Naive thymus-derived CD8-positive, alpha-beta T cell (primary cell): ENCODE data around the gene AP4B1. TPM values are rescaled to one million over a fixed set of nuclear protein-coding genes. Genes with fewer than 3 reads are reported as not detected.

Source experiments
- ATAC-seq, 2 donors: fragments of 150-1000 bp; cut with Tn5 transposase in 1 of 2; sonication (Bioruptor Pico), chemical (Tn5 transposase) in 1 of 2; 1 replicate in 1 of 2; 2 replicates in 1 of 2; pipeline ENCODE4 v1.10.0; 2021; ENCODE audit warnings: mild to moderate bottlenecking in 2 of 2, moderate library complexity in 2 of 2
- POLR2A ChIA-PET: fragments of 350-600 bp; sonication (Branson Sonifier 250); formaldehyde crosslinking; loops from one replicate; lab custom pipeline; 2021; ENCODE audit warnings: antibody characterized with exemption; lab: Charles Lee
- DNase-seq, 10 donors: peaks; one replicate each; pipeline versions ENCODE4 v3.0.0 to v3.0.0-alpha.2; 2020 to 2022
- H3K27ac Mint-ChIP-seq, 10 donors: one replicate each; pipeline ENCODE4 v1.8.0; 2020 to 2022; ENCODE audit warnings: mild to moderate bottlenecking in 10 of 10, mixed read lengths in 10 of 10, moderate library complexity in 4 of 10, inconsistent platforms in 1 of 10
- H3K27me3 Mint-ChIP-seq, 5 donors: one replicate each; pipeline ENCODE4 v1.8.0; 2021 to 2022; ENCODE audit warnings: mixed read lengths in 5 of 5
- H3K36me3 Mint-ChIP-seq, 3 donors: one replicate each; pipeline ENCODE4 v1.8.0; 2020 to 2022; ENCODE audit warnings: mixed read lengths in 3 of 3, mild to moderate bottlenecking in 2 of 3, inconsistent platforms in 1 of 3
- H3K4me1 Mint-ChIP-seq, 4 donors: one replicate each; pipeline ENCODE4 v1.8.0; 2021 to 2022; ENCODE audit warnings: mixed read lengths in 4 of 4
- H3K4me3 Mint-ChIP-seq, 10 donors: one replicate each; pipeline ENCODE4 v1.8.0; 2020 to 2022; ENCODE audit warnings: mild to moderate bottlenecking in 10 of 10, mixed read lengths in 10 of 10, moderate library complexity in 6 of 10, inconsistent platforms in 1 of 10
- H3K9me3 Mint-ChIP-seq, 9 donors: one replicate each; pipeline ENCODE4 v1.8.0; 2020 to 2022; ENCODE audit warnings: mixed read lengths in 9 of 9, mild to moderate bottlenecking in 3 of 9, inconsistent platforms in 1 of 9, moderate library complexity in 1 of 9
- polyA plus RNA-seq, 3 donors: library from polyadenylated mRNA; unstranded; fragments of 300-500 nt; fragmentation: Illumina TruSeq; gene quantifications; one replicate each; pipeline ENCODE4 v1.2.3, GENCODE V29; 2021
- total RNA-seq, 8 experiments: library from RNA in 2 of 8; stranded (reverse) in 2 of 8; gene quantifications; one replicate each; pipeline ENCODE4 v1.2.3 and lab custom pipeline; 2021 to 2026

The AP4B1 gene
- total and polyA plus RNA-seq, 5 experiments from 2014 or later = 7.9 to 75.2 (median 9.6) TPM

DNA sequence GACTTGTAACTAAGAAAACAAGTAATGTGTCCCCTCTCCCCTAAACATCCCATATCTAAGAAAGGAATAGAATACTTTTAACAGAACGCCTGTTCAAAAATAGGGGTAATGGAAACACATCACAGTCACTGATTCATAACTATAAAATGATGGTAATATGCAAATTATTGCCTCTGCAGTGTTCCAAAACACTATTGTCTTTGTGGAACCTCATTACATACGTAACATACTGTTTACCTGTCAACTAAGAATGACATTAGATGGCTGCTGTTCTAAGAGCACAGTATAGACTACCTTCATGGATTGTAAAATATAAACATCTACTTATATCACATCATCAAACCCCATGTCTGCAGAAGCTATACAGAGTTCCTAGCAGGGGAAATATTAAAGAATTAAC lies 13.8 kb downstream of the AP4B1 start:
- Mint-ChIP-seq H3K27me3 (no peaks in the 10 kb centered on the region), H3K4me3 (no peak overlapping the region), H3K36me3 (peaks cover 0 to 26% (median 4%) of the 10 kb centered on the region in 3 donors), H3K4me1 (peaks cover 8 to 15% (median 13%) of the 10 kb centered on the region in 4 donors), H3K27ac (peak overlapping the region in 2 of 10 donors; percentile 30 to 53), H3K9me3 (no peaks in the 10 kb centered on the region)
- DNase-seq = no peak
- no peak for ATAC-seq
- POLR2A ChIA-PET = no interaction called here

- Mint-ChIP-seq H3K9me3 (no peaks in the 10 kb centered on the region), H3K4me1 (peaks cover 8 to 18% (median 13%) of the 10 kb centered on the region in 4 donors), H3K4me3 (peak within 1 kb of the TSS in 1 of 10 donors; percentile 18), H3K27me3 (no peaks in the 10 kb centered on the region), H3K36me3 (peaks cover 0 to 4% (median 2%) of the 10 kb centered on the region in 3 donors), H3K27ac (peak within 1 kb of the TSS in 1 of 10 donors; percentile 60)
- POLR2A ChIA-PET = interaction anchor here (0.7 to 0.9 kb wide), 2 partner anchors 37 to 43 kb away, joined by 3 read pairs; no protein-coding TSS in a partner anchor
- ATAC-seq (no peak), DNase-seq (no peak)
Measured at GRCh38 chr1:113887402-113888175, 17.0 kb downstream of the AP4B1 start, which contains the start of gene BCL2L15. Gene BCL2L15 (minus strand): TSS chr1:113887581. CDS start chr1:113887375, 206 bp downstream.

DNA sequence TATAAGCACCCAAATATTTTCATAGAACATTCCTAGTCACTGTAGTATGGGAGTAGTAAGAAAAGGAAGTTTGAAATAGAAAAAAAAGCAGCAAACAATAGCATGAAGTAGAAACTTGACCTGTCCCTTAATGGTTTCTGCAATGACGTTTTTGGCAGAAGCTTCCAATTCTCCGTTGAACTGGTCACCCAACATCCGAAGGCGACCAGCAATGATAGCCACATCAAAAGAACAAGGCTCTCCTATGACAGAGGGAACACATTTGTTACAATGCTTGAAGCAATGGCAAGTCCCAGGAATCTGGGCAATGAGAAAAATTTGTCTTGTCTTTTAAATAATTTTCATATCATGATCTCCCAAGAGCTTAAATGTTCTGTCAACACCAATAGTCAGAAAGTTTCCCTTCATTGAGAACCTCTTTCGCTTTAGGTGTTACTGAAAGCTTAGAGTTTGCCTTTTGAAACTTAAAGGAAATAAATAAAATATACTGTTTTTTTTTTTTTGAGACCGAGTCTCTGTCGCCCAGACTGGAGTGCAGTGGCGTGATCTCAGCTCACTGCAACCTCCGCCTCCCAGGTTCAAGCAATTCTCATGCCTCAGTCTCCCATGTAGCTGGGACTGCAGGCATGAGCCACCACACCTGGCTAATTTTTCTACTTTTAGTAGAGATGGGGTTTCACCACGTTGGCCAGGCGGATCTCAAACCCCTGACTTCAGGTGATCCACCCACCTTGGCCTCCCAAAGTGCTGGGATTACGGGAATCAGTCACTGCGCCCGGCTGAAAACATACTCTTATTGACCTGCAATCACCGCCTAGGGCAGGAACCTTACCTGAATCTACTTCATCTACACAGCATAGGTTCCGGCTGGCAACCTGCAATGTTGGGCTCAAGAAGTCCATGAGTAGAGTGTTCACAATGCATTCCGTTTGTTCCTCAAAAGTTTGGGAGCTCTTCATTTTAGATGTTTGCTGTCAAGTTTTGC lies 17.9 kb downstream of the AP4B1 start:
- DNase-seq (no peak), ATAC-seq (no peak)
- Mint-ChIP-seq H3K9me3 (no peaks in the 10 kb centered on the region), H3K36me3 (peaks cover 0 to 4% (median 2%) of the 10 kb centered on the region in 3 donors), H3K4me3 (peak overlapping the region in 1 of 10 donors; percentile 18), H3K27me3 (no peaks in the 10 kb centered on the region), H3K27ac (peak overlapping the region in 1 of 10 donors; percentile 60), H3K4me1 (peaks cover 8 to 16% (median 13%) of the 10 kb centered on the region in 4 donors)
- POLR2A ChIA-PET = interaction anchor here (0.7 to 0.9 kb wide), 2 partner anchors 37 to 44 kb away, joined by 3 read pairs; no protein-coding TSS in a partner anchor

- POLR2A ChIA-PET = no interaction called here
Measured at GRCh38 chr1:113881661-113882060, 22.9 kb downstream of the AP4B1 start.

GRCh38 chr1:113879739-113880038 lies 24.9 kb downstream of the AP4B1 start:
- H3K27ac Mint-ChIP-seq = peak overlapping the region in 2 of 10 donors; percentile 27 to 73
- H3K36me3 Mint-ChIP-seq = no peaks in the 10 kb centered on the region
- ATAC-seq (no peak), DNase-seq (no peak)
- no peaks in the 10 kb centered on the region for H3K27me3 Mint-ChIP-seq
- POLR2A ChIA-PET = interaction anchor here (1.0 kb wide), 1 partner anchor 50 kb away, joined by 3 read pairs; no protein-coding TSS in a partner anchor
- H3K4me3 Mint-ChIP-seq = no peak overlapping the region
- H3K4me1 Mint-ChIP-seq = peaks cover 5 to 52% (median 38%) of the 10 kb centered on the region in 4 donors
- no peaks in the 10 kb centered on the region for H3K9me3 Mint-ChIP-seq

More at GRCh38 chr1:113881661-113882060, 22.9 kb downstream of the AP4B1 start:
- ATAC-seq (no peak), DNase-seq (no peak)
- peaks cover 0 to 4% (median 0%) of the 10 kb centered on the region in 3 donors for H3K36me3 Mint-ChIP-seq
- no peaks in the 10 kb centered on the region for H3K27me3 Mint-ChIP-seq
- H3K27ac Mint-ChIP-seq = no peak overlapping the region
- no peaks in the 10 kb centered on the region for H3K9me3 Mint-ChIP-seq
- peaks cover 5 to 38% (median 28%) of the 10 kb centered on the region in 4 donors for H3K4me1 Mint-ChIP-seq
- no peak overlapping the region for H3K4me3 Mint-ChIP-seq

DNA sequence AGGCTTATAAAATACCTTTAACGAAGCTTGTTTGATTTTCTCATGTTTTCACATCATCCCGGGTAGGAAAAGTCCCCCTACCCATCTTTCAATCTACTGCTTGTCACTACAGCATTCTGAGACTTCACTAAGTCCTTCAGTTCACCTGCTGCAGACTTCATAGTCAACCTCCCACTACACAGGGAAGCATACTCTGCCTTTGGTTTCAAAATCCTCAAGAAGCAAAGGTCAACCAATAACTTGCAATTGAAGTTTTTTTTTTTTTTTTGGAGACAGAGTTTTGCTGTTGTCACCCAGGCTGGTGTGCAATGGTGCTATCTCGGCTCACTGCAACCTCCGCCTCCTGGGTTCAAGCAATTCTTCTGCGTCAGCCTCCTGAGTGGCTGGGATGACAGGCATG lies 28.4 kb downstream of the AP4B1 start:
- Mint-ChIP-seq H3K9me3 (peaks cover 0 to 3% (median 0%) of the 10 kb centered on the region in 9 donors), H3K27me3 (no peaks in the 10 kb centered on the region), H3K36me3 (no peaks in the 10 kb centered on the region), H3K4me3 (no peak overlapping the region), H3K27ac (peak overlapping the region in 3 of 10 donors; percentile 14 to 72 (median 22)), H3K4me1 (peaks cover 17 to 77% (median 63%) of the 10 kb centered on the region in 4 donors)
- ATAC-seq = no peak
- DNase-seq = no peak
- POLR2A ChIA-PET = interaction anchor here (0.8 to 0.9 kb wide), 2 partner anchors 11 to 17 kb away, joined by 3 to 8 read pairs; no protein-coding TSS in a partner anchor

DNA sequence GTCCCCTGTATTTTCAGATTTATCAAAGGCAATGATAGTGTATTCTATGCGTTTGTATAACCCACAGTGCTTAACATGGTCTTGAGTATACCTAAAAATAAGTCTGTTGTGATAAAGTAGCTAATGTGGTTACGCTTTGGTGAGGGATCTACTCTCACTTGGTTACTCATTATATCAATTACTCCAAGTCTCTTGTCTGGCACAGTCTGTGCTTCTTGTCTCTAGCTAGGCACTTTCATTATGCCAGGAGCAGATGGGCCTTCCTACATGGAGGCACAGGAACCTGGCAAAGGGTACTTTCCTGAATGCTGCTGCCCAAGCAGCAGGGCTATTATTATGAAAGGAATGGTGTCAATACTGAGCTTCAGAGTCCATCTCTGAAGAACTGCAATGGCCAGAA lies 28.9 kb downstream of the AP4B1 start:
- peak overlapping the region in 4 of 10 donors; percentile 16 to 88 (median 47) for H3K27ac Mint-ChIP-seq
- H3K4me3 Mint-ChIP-seq = peak overlapping the region in 1 of 10 donors; percentile 34
- POLR2A ChIA-PET = interaction anchor here (0.6 to 2.3 kb wide), 3 partner anchors 17 to 843 kb away, joined by 3 to 11 read pairs (median 4); partner anchors contain the start of gene HIPK1
- H3K27me3 Mint-ChIP-seq = no peaks in the 10 kb centered on the region
- no peak for DNase-seq
- no peaks in the 10 kb centered on the region for H3K36me3 Mint-ChIP-seq
- peaks cover 0 to 3% (median 0%) of the 10 kb centered on the region in 9 donors for H3K9me3 Mint-ChIP-seq
- ATAC-seq = no peak
- H3K4me1 Mint-ChIP-seq = peaks cover 17 to 78% (median 59%) of the 10 kb centered on the region in 4 donors

DNA sequence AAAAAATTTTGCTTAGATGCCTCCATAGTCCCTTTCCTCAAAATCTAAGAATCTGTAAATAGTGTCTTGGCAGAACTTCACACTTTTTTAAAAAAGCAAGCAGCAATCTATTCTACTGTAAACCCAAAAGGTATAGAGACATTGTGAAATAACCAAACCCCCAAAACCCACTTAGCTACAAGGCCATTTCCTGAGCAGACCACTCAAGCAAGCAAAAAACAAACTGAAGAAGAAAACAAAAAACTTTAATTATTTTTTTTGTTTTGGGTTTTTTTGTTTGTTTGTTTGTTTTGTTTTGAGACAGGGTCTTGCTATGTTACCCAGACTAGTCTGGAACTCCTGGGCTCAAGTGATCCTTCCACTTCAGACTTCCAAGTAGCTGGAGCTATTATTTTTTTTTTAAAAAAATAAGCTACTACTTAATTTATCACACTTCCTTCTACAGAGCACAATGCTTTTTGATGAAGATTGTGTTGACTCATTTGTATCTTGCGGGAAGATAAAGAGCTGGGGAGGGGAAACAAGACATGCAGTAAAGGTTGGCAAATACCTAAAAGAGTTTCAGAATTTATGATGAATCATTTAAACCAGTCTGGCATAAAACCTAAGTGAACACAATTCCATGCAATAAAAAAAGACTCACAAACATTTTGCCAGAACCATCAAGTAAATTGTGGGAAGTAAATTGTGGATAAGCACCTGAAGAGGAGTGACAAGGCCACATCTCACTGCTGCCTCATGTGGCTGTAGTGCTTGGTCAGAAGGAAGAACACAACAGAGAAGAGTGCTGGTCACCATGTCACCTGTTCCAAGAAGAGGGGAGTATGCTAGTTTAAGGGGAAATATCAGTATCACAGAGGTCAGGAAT lies 30.4 kb downstream of the AP4B1 start:
- H3K9me3 Mint-ChIP-seq = peaks cover 0 to 3% (median 0%) of the 10 kb centered on the region in 9 donors
- DNase-seq (peak in 3 of 10 donors; percentile 12 to 32 (median 29)), ATAC-seq (peak in 1 of 2 donors; percentile 13)
- no peaks in the 10 kb centered on the region for H3K27me3 Mint-ChIP-seq
- H3K27ac Mint-ChIP-seq = peak overlapping the region; percentile 3 to 91 (median 80)
- no peaks in the 10 kb centered on the region for H3K36me3 Mint-ChIP-seq
- peaks cover 20 to 76% (median 60%) of the 10 kb centered on the region in 4 donors for H3K4me1 Mint-ChIP-seq
- H3K4me3 Mint-ChIP-seq = peak overlapping the region in 3 of 10 donors; percentile 46 to 71 (median 65)
- POLR2A ChIA-PET = interaction anchor here (1.8 to 2.3 kb wide), 2 partner anchors 30 to 55 kb away, joined by 5 to 11 read pairs; partner anchors contain the start of genes AP4B1 and HIPK1

DNA sequence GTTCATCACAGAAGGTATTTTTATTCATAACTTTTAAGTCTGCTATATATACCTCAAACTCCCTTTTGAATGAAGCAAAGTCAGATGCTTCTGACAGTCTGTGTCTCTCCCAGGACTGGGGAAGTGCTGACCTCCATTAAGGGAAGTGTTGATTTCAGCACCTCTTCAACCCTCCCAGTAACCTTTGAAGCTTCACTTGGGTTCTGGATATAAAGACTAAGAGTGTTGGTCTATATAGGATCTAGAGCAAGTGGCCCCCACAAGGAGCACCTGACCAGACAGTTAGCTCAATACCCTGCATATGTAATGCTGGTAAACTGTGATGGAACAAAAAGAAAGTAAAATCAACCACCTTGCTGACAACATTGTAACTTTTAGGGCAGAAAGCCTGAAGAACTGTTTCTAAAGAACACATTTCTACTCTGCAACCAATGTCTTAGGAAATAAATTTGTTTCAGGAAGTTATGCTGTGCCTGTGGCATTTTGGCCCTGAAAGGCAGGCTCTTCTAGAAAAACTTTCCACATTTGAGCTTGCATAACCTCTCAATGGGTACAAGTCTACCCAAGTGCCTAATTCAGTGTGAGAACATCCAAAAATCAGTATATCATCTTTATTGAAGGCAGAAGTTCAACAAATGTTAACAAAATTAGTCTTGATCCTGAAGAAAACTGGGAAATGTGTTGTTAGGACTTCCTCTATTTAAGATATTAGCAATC lies 32.2 kb downstream of the AP4B1 start:
- DNase-seq (peak in 2 of 10 donors; percentile 30 to 38), ATAC-seq (peak; percentile 14 to 17)
- Mint-ChIP-seq H3K36me3 (peaks cover 0 to 4% (median 0%) of the 10 kb centered on the region in 3 donors), H3K27me3 (no peaks in the 10 kb centered on the region), H3K4me3 (peak overlapping the region; percentile 85 to 95 (median 90)), H3K4me1 (peaks cover 24 to 82% (median 70%) of the 10 kb centered on the region in 4 donors), H3K27ac (peak overlapping the region; percentile 93 to 99 (median 96)), H3K9me3 (peaks cover 0 to 3% (median 0%) of the 10 kb centered on the region in 9 donors)
- POLR2A ChIA-PET = interaction anchor here (0.9 to 1.0 kb wide), 2 partner anchors 22 to 32 kb away, joined by 3 to 5 read pairs; partner anchors contain the start of gene AP4B1

- Mint-ChIP-seq H3K36me3 (peaks cover 0 to 4% (median 0%) of the 10 kb centered on the region in 3 donors), H3K4me3 (peak within 1 kb of the TSS; percentile 85 to 95 (median 90)), H3K9me3 (peaks cover 0 to 3% (median 0%) of the 10 kb centered on the region in 9 donors), H3K27ac (peak within 1 kb of the TSS; percentile 93 to 99 (median 96)), H3K27me3 (no peaks in the 10 kb centered on the region), H3K4me1 (peaks cover 24 to 86% (median 75%) of the 10 kb centered on the region in 4 donors)
- ATAC-seq (peak; percentile 92 to 98), DNase-seq (peak; percentile 40 to 93 (median 80))
- POLR2A ChIA-PET = interaction anchor here (0.9 to 1.0 kb wide), 2 partner anchors 22 to 33 kb away, joined by 3 to 5 read pairs; partner anchors contain the start of gene AP4B1
Measured at GRCh38 chr1:113871597-113872113, 32.9 kb downstream of the AP4B1 start, which contains the start of gene PTPN22. Gene PTPN22 (minus strand): TSS chr1:113871712.
